Muscle layer of duodenum (tissue), 2 donors: ENCODE results near the gene ABCD3.
A peak's percentile ranks its signal among the peaks of the same experiment; 100 is the strongest.

Experiments
- H3K27ac ChIP-seq: one replicate; pipeline ENCODE4 v1.7.0; 2013; ENCODE audit warnings: mild to moderate bottlenecking, low read length
- H3K27me3 ChIP-seq: one replicate; pipeline ENCODE4 v1.7.0; 2013; ENCODE audit warnings: low read depth, mild to moderate bottlenecking, control low read depth, low read length
- H3K36me3 ChIP-seq, 2 donors: one replicate each; pipeline ENCODE4 v1.7.0; 2013; ENCODE audit warnings: low read length in 2 of 2, control low read depth in 1 of 2, mild to moderate bottlenecking in 1 of 2; ENCODE audit not compliant: insufficient read depth in 2 of 2, control insufficient read depth in 1 of 2
- H3K4me1 ChIP-seq, 2 donors: one replicate each; pipeline ENCODE4 v1.7.0; 2013; ENCODE audit warnings: low read length in 2 of 2, mild to moderate bottlenecking in 2 of 2, control low read depth in 1 of 2, moderate library complexity in 1 of 2; ENCODE audit not compliant: insufficient read depth in 2 of 2, control insufficient read depth in 1 of 2
- H3K4me3 ChIP-seq, 2 donors: one replicate each; pipeline ENCODE4 v1.7.0; 2013; ENCODE audit warnings: low read length in 2 of 2, low read depth in 1 of 2, mild to moderate bottlenecking in 1 of 2
- H3K9me3 ChIP-seq, 2 donors: one replicate each; pipeline ENCODE4 v1.7.0; 2013; ENCODE audit warnings: low read length in 2 of 2, control low read depth in 1 of 2, mild to moderate bottlenecking in 1 of 2; ENCODE audit not compliant: control insufficient read depth in 1 of 2
- donor health status: healthy.

The ABCD3 gene

DNA sequence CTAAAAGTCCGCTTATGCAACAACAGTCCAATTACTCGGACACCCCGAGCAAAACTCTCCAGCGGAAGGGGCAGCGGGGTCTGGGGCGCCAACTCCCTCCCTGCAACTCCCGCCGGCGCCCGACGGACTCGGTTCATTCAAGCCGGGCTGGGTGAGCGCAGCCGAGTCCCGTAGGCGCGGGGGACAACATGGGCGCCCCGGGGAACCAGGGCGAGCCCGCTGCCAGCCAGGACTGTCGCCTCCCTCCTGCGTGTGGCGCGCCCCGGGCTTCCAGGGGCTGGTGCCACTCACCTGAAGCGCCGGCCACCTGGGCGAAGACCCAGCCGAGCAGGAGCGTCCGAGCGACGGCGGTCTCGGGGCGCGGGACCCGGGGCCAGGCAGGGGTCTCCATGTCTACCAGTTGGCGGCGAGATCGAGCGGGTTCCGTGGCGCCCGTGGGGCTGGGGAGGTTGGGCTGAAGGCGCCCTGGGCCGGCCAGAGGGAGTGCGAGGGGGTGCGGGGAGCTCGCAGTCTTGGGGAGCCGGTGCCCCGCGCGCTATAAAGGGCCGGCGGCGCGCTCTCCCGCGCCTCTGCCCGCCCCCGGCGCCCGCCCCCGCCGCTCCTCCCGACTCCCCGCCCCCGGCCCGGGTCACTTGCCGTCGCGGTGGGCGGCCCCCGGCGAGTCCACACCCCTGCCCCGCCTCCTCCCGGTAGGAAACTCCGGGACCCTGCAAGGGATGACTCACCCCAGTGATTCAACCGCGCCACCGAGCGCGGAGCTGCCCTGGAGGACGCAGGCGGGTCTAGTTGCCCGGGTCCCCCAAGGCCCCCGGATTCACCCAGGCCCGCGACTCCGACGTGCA, 123.3 kb downstream of the ABCD3 start, which contains the start of gene F3:
F3 (minus strand) TSS at position 514 of the 842 bp plus-strand sequence; CDS start at position 391, 123 bp downstream.
- H3K9me3 ChIP-seq = no peaks in the 10 kb centered on the region
- peak within 1 kb of the TSS; percentile 71 to 88 for H3K4me3 ChIP-seq
- H3K36me3 ChIP-seq = no peaks in the 10 kb centered on the region
- no peaks in the 10 kb centered on the region for H3K27me3 ChIP-seq
- peaks cover under 1 to 29% of the 10 kb centered on the region in 2 donors for H3K4me1 ChIP-seq
- peak within 1 kb of the TSS; percentile 70 for H3K27ac ChIP-seq

- Histone ChIP-seq H3K27ac (peak overlapping the region; percentile 70), H3K4me1 (peaks cover 0 to 24% of the 10 kb centered on the region in 2 donors), H3K9me3 (no peaks in the 10 kb centered on the region), H3K27me3 (no peaks in the 10 kb centered on the region), H3K4me3 (peak overlapping the region; percentile 69 to 88), H3K36me3 (no peaks in the 10 kb centered on the region)
Observed at GRCh38 chr1:94542088-94542870, 124.1 kb downstream of the ABCD3 start.

- H3K27me3 ChIP-seq = no peaks in the 10 kb centered on the region
- H3K36me3 ChIP-seq = no peaks in the 10 kb centered on the region
- H3K27ac ChIP-seq = peak overlapping the region; percentile 70
- no peaks in the 10 kb centered on the region for H3K9me3 ChIP-seq
- H3K4me1 ChIP-seq = peaks cover 0 to 18% of the 10 kb centered on the region in 2 donors
- peak overlapping the region; percentile 69 to 88 for H3K4me3 ChIP-seq
Observed at GRCh38 chr1:94543001-94543400, 124.8 kb downstream of the ABCD3 start.

GRCh38 chr1:94543893-94544635, 125.9 kb downstream of the ABCD3 start:
- Histone ChIP-seq H3K27ac (peak overlapping the region; percentile 42), H3K4me1 (peaks cover 0 to 16% of the 10 kb centered on the region in 2 donors), H3K27me3 (no peaks in the 10 kb centered on the region), H3K4me3 (no peak overlapping the region), H3K9me3 (no peaks in the 10 kb centered on the region), H3K36me3 (no peaks in the 10 kb centered on the region)

GRCh38 chr1:94544706-94545490, 126.7 kb downstream of the ABCD3 start:
- no peaks in the 10 kb centered on the region for H3K36me3 ChIP-seq
- H3K4me1 ChIP-seq = peaks cover 0 to 16% of the 10 kb centered on the region in 2 donors
- H3K4me3 ChIP-seq = no peak overlapping the region
- no peaks in the 10 kb centered on the region for H3K27me3 ChIP-seq
- peak overlapping the region; percentile 16 for H3K27ac ChIP-seq
- no peaks in the 10 kb centered on the region for H3K9me3 ChIP-seq

DNA sequence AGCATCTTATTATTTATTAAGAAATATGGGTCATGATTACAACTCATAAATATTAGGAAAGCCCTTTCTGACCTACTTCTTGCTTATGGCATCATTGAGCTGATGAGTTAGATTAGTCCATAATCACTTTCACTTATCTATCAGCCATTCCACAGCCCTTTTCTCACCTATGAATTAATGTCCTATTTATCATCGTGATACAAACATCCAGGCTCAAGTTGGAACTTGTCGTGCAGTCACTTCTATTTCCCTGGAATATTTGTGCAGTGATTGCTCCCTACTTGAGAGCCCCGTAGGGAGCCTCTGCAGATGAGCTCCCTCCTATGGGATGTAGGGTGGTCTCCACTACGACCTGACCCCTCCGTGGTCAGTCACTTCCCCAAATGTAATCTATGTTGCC, 131.5 kb downstream of the ABCD3 start:
- no peaks in the 10 kb centered on the region for H3K9me3 ChIP-seq
- H3K36me3 ChIP-seq = no peaks in the 10 kb centered on the region
- H3K4me3 ChIP-seq = no peak overlapping the region
- no peaks in the 10 kb centered on the region for H3K4me1 ChIP-seq
- no peaks in the 10 kb centered on the region for H3K27me3 ChIP-seq
- H3K27ac ChIP-seq = no peak overlapping the region

DNA sequence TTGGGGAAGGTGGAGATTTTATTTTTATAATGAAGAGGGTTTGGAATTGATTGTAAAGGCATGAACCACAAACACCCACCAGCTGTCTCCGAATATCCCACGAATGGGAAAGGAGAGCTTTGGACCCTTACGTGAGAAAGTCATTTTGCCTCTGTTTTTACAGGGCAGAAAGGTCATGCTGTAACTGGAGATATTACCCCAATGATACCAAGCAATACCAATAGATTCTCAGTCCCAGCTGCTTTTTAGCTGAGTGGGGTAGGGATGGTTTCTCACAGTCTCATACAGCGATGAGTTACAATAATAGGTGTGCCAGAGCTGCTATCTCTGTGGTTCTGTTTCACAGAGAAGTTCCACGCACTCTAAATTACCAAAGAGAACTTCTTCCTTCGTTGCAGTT, 132.2 kb downstream of the ABCD3 start:
- H3K36me3 ChIP-seq = no peaks in the 10 kb centered on the region
- H3K27ac ChIP-seq = no peak overlapping the region
- H3K4me3 ChIP-seq = no peak overlapping the region
- H3K4me1 ChIP-seq = no peaks in the 10 kb centered on the region
- no peaks in the 10 kb centered on the region for H3K27me3 ChIP-seq
- H3K9me3 ChIP-seq = no peaks in the 10 kb centered on the region

- no peaks in the 10 kb centered on the region for H3K9me3 ChIP-seq
- H3K4me1 ChIP-seq = no peaks in the 10 kb centered on the region
- no peak overlapping the region for H3K27ac ChIP-seq
Observed at GRCh38 chr1:94550800-94551241, 132.6 kb downstream of the ABCD3 start.

GRCh38 chr1:94551449-94551848, 133.3 kb downstream of the ABCD3 start:
- no peaks in the 10 kb centered on the region for H3K9me3 ChIP-seq
- no peak overlapping the region for H3K27ac ChIP-seq
- no peaks in the 10 kb centered on the region for H3K4me1 ChIP-seq

More at GRCh38 chr1:94550800-94551241, 132.6 kb downstream of the ABCD3 start:
- no peaks in the 10 kb centered on the region for H3K27me3 ChIP-seq
- no peak overlapping the region for H3K4me3 ChIP-seq
- H3K36me3 ChIP-seq = no peaks in the 10 kb centered on the region

GRCh38 chr1:94552071-94552586, 133.9 kb downstream of the ABCD3 start:
- no peaks in the 10 kb centered on the region for H3K36me3 ChIP-seq
- H3K27me3 ChIP-seq = no peaks in the 10 kb centered on the region
- no peaks in the 10 kb centered on the region for H3K4me1 ChIP-seq
- H3K4me3 ChIP-seq = no peak overlapping the region
- no peak overlapping the region for H3K27ac ChIP-seq
- H3K9me3 ChIP-seq = no peaks in the 10 kb centered on the region

More at GRCh38 chr1:94551449-94551848, 133.3 kb downstream of the ABCD3 start:
- no peaks in the 10 kb centered on the region for H3K27me3 ChIP-seq
- H3K4me3 ChIP-seq = no peak overlapping the region
- no peaks in the 10 kb centered on the region for H3K36me3 ChIP-seq
